Heart right ventricle (tissue), 16 donors: ENCODE data around the gene ARPP19. TPM values are rescaled to one million over a fixed set of nuclear protein-coding genes. Genes with fewer than 3 reads are reported as not detected.

ENCODE experiments used
- ATAC-seq, 8 donors: fragments of 200-7000 bp; cut with Tn5 transposase; one replicate each; pipeline ENCODE4 v1.9.1; 2020; ENCODE audit warnings: mild to moderate bottlenecking in 8 of 8, moderate library complexity in 8 of 8, moderate number of reproducible peaks in 1 of 8
- DNase-seq, 2 donors: peaks; one replicate each; pipeline ENCODE4 v3.0.0-alpha.2; 2020
- H3K27ac ChIP-seq, 10 donors: fragments of 200-600 bp; sonication (generic) in 2 of 10; one replicate each; pipeline versions ENCODE4 v1.5.0 to v1.8.0; 2020 to 2022; ENCODE audit warnings: mild to moderate bottlenecking in 3 of 10
- H3K27me3 ChIP-seq, 7 donors: fragments of 200-600 bp; one replicate each; pipeline ENCODE4 v1.8.0; 2021 to 2022; ENCODE audit warnings: mild to moderate bottlenecking in 2 of 7
- H3K36me3 ChIP-seq, 9 donors: fragments of 200-600 bp; sonication (generic) in 1 of 9; one replicate each; pipeline versions ENCODE4 v1.5.0 to v1.8.0; 2020 to 2022; ENCODE audit warnings: mild to moderate bottlenecking in 2 of 9
- H3K4me1 ChIP-seq, 9 donors: fragments of 200-600 bp; sonication (generic) in 1 of 9; one replicate each; pipeline versions ENCODE4 v1.5.0 to v1.8.0; 2020 to 2022; ENCODE audit warnings: mild to moderate bottlenecking in 4 of 9
- H3K4me3 ChIP-seq, 10 donors: fragments of 200-600 bp; sonication (generic) in 2 of 10; one replicate each; pipeline versions ENCODE4 v1.5.0 to v1.8.0; 2020 to 2022; ENCODE audit warnings: mild to moderate bottlenecking in 7 of 10, moderate library complexity in 2 of 10
- H3K9me3 ChIP-seq, 11 donors: fragments of 200-600 bp in 10 of 11; sonication (generic) in 2 of 11; one replicate each; pipeline versions ENCODE4 v1.5.0 to v1.8.0; 2013 to 2022; ENCODE audit warnings: mild to moderate bottlenecking in 2 of 11, control low read depth in 1 of 11, moderate library complexity in 1 of 11
- CTCF ChIP-seq, 9 donors: fragments of 200-600 bp; sonication (generic) in 2 of 9; IDR thresholded peaks; one replicate each; pipeline versions ENCODE4 v1.5.0 to v1.8.0; 2021 to 2022; ENCODE audit warnings: antibody characterized with exemption in 9 of 9, mild to moderate bottlenecking in 5 of 9, moderate library complexity in 1 of 9
- WGBS, 2 donors: extraction: QIAGEN DNeasy Blood & Tissue Kit; methylation state at CpG; one replicate each; pipeline ENCODE4 v1.1.7; 2013; ENCODE audit warnings: inconsistent platforms in 1 of 2; 5-methylcytosine and 5-hydroxymethylcytosine counted together
- intact Hi-C, 10 donors: fragments of 100-400 bp; cut with DNase I; formaldehyde crosslinking; loops; one replicate each; pipeline versions ENCODE4 v1.11.1 to v1.14.2; 2022
- polyA plus RNA-seq, 2 donors: library from polyadenylated mRNA; stranded (reverse); fragments of 200-250 nt; gene quantifications; one replicate each; pipeline ENCODE4 v1.2.3, GENCODE V29; 2013
- total RNA-seq, 10 donors: library from RNA; stranded (reverse); fragmentation: NEBNext Ultra II Directional in 3 of 10; extraction: Animal tissue kit (Norgen Biotek cat#: 25700) in 3 of 10; gene quantifications; one replicate each; pipeline versions ENCODE4 v1.2.1 to v1.2.4, GENCODE V29; 2021 to 2023
- donor health status: Arrhythmogenic right ventricular cardiomyopathy.
- donor health status: ischemic (EF 13 %, LVEDD 7.1; RV severe dilation, severe dysfunction).
- donor health status: healthy with polysubstance abuse.
- donor health status: DM: no; HTN: yes; CAD: no.
- donor health status: DM: no; HTN: no; CAD: no.
- donor health status: ischemic (EF 25% LVEDD 6.9; RV normal size, moderate dysfunction).
- donor health status: ischemic (EF 25% LVEDD 5.7; RV mildly dilated, moderate dysfunction).
- donor health status: healthy.
- donor health status: DM: yes; HTN: yes; CAD: no.
- donor health status: Ischemic cardiomyopathy.
- donor health status: ischemic (EF 35%, LVEDD 5.7; RV mildly dilated, moderate dysfunction).
- donor health status: nonischemic (EF 11% LVEDD 7.7; RV severe dilation, severe dysfunction).
- donor health status: DM: yes; HTN: yes; CAD: no.
- donor health status: PGD.
- donor health status: ischemic (EF 29% LVEDD 5.4; RV normal size, mild dysfunction).
- donor health status: nonischemic (EF 23%, LVEDD 6.1; RV moderate dilation, normal function).

Gene ARPP19
- total and polyA plus RNA-seq, 12 donors = 20.1 to 166 (median 145) TPM

DNA sequence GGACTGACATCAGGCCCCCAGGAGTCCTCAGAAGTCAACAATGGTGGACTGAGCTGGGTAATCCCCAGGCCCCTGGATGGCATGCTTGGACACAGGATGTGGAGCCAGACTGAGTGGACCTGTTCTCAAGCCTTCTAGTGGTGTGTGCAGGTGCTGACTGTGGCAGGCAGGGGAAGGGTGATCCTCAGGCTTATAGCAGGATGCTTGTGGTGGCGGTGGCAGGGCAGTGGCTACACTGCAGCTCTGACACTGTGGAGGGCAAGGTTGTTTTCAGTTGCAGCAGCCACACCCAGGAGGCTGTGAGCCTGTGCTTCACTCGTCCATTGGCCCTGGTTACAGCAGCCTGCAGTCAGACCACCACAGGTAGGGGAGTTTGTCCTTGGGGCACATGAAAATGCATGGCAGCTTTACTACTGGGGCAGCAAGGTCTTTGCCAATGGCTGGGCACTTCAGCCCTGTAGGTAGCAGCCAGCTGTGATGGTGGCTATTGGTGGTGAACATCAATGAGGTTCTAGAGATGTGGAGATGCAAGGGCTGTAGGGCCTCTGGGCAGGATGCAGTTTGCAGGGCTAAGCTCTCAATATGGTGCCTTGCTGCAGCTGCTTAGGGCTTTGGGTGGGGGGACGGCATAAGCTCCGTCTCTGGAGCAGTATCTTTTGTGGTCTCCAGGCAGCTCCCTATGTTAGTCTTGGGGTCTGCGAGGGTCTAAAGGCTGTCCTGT lies 22.6 kb downstream of the ARPP19 start:
- Histone ChIP-seq H3K36me3 (peaks cover 0 to 61% (median 38%) of the 10 kb centered on the region in 9 donors), H3K9me3 (peaks cover 0 to 3% (median 0%) of the 10 kb centered on the region in 11 donors), H3K4me1 (peaks cover 0 to 5% (median 0%) of the 10 kb centered on the region in 9 donors), H3K27me3 (no peaks in the 10 kb centered on the region), H3K4me3 (no peak overlapping the region), H3K27ac (no peak overlapping the region)
- intact Hi-C loops = no loop called here
- ATAC-seq (peak in 4 of 8 donors; percentile 28 to 47 (median 40)), DNase-seq (no peak)
- 96% methylated on average over 5 of the region's 5 CpGs for WGBS, 2 donors
- TF ChIP-seq CTCF (IDR thresholded peaks at IDR 0.05) = no peak

GRCh38 chr15:52540374-52541012 lies 28.3 kb downstream of the ARPP19 start:
- Histone ChIP-seq H3K36me3 (peaks cover 0 to 4% (median 0%) of the 10 kb centered on the region in 9 donors), H3K9me3 (peaks cover 0 to 5% (median 0%) of the 10 kb centered on the region in 11 donors), H3K27me3 (peaks cover 0 to 3% (median 0%) of the 10 kb centered on the region in 7 donors), H3K4me1 (peaks cover 0 to 10% (median 0%) of the 10 kb centered on the region in 9 donors), H3K27ac (no peak overlapping the region), H3K4me3 (no peak overlapping the region)
- DNase-seq (no peak), ATAC-seq (no peak)
- intact Hi-C loops = no loop called here
- WGBS, 2 donors = 79 to 82% methylated on average over 3 of the region's 3 CpGs
- no peak for TF ChIP-seq CTCF (IDR thresholded peaks at IDR 0.05)

- no peak for ATAC-seq
- no peak overlapping the region for H3K27ac ChIP-seq
- 93 to 98% methylated on average over 8 of the region's 8 CpGs for WGBS, 2 donors
- H3K36me3 ChIP-seq = no peaks in the 10 kb centered on the region
- intact Hi-C loops = no loop called here
- H3K27me3 ChIP-seq = peaks cover 0 to 32% (median 0%) of the 10 kb centered on the region in 7 donors
- no peak overlapping the region for H3K4me3 ChIP-seq
- H3K9me3 ChIP-seq = peaks cover 0 to 5% (median 0%) of the 10 kb centered on the region in 11 donors
- TF ChIP-seq CTCF (IDR thresholded peaks at IDR 0.05) = no peak
- H3K4me1 ChIP-seq = peaks cover 0 to 10% (median 0%) of the 10 kb centered on the region in 9 donors
- no peak for DNase-seq
Observed at GRCh38 chr15:52537459-52537858, 31.4 kb downstream of the ARPP19 start.

DNA sequence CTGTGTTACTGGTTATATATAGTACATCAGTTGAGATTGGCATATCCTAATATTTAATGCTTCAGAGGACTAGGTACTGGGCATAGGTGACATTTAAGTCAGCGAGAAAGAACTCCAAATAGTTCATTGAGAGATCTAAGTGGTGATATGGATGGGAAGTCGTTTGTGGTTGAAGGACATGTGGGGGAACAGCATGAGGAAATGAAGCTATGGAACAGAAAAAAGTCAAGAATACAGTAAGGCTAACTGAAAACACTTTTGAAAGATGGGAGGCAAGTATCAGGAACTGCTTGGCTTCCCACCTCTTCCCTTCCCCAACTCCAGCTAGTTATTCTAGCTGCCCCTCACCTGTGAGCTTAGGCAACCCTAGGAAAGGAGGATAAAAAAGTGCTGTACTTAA lies 36.4 kb downstream of the ARPP19 start:
- intact Hi-C loops = no loop called here
- H3K4me1 ChIP-seq = peaks cover 3 to 17% (median 15%) of the 10 kb centered on the region in 9 donors
- no peak overlapping the region for H3K4me3 ChIP-seq
- H3K27ac ChIP-seq = no peak overlapping the region
- H3K9me3 ChIP-seq = no peaks in the 10 kb centered on the region
- TF ChIP-seq CTCF (IDR thresholded peaks at IDR 0.05) = no peak
- DNase-seq = no peak
- H3K36me3 ChIP-seq = no peaks in the 10 kb centered on the region
- peaks cover 0 to 48% (median 5%) of the 10 kb centered on the region in 7 donors for H3K27me3 ChIP-seq
- whole genome bisulfite sequencing, 2 donors = 59 to 68% methylated on average over 2 of the region's 2 CpGs
- no peak for ATAC-seq
